Measurements from ENCODE around the gene MSANTD1. TPM values are rescaled to one million over a fixed set of nuclear protein-coding genes. Genes with fewer than 3 reads are reported as not detected.

The MSANTD1 gene
- total and polyA plus RNA-seq, 9 donors = 0.15 to 1.4 (median 0.87) TPM

GRCh38 chr4:3291411-3291968 is 42.5 kb downstream of the MSANTD1 start:
- peak overlapping the region; percentile 50 to 95 for H3K27ac ChIP-seq
- peaks cover 7% of the 10 kb centered on the region for H3K4me1 ChIP-seq (ENCODE audit: insufficient read depth)
- intact Hi-C loops (cut with DNase I) = no loop called here
- no peaks in the 10 kb centered on the region for H3K27me3 ChIP-seq
- peak in 1 of 5 donors; percentile 43 for DNase-seq
- H3K4me3 ChIP-seq = peak overlapping the region; percentile 99
- TF ChIP-seq EP300 (IDR thresholded peaks at IDR 0.05) (no peak), POLR2A (IDR thresholded peaks at IDR 0.05) (no peak)
- TF ChIP-seq, protein P1, sequence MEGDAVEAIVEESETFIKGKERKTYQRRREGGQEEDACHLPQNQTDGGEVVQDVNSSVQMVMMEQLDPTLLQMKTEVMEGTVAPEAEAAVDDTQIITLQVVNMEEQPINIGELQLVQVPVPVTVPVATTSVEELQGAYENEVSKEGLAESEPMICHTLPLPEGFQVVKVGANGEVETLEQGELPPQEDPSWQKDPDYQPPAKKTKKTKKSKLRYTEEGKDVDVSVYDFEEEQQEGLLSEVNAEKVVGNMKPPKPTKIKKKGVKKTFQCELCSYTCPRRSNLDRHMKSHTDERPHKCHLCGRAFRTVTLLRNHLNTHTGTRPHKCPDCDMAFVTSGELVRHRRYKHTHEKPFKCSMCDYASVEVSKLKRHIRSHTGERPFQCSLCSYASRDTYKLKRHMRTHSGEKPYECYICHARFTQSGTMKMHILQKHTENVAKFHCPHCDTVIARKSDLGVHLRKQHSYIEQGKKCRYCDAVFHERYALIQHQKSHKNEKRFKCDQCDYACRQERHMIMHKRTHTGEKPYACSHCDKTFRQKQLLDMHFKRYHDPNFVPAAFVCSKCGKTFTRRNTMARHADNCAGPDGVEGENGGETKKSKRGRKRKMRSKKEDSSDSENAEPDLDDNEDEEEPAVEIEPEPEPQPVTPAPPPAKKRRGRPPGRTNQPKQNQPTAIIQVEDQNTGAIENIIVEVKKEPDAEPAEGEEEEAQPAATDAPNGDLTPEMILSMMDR (IDR thresholded peaks at IDR 0.05) = no peak
- H3K9me3 ChIP-seq = no peaks in the 10 kb centered on the region
- H3K36me3 ChIP-seq = no peaks in the 10 kb centered on the region
- WGBS, 3 donors = 39 to 43% (median 39%) methylated on average over 24 of the region's 24 CpGs

DNA sequence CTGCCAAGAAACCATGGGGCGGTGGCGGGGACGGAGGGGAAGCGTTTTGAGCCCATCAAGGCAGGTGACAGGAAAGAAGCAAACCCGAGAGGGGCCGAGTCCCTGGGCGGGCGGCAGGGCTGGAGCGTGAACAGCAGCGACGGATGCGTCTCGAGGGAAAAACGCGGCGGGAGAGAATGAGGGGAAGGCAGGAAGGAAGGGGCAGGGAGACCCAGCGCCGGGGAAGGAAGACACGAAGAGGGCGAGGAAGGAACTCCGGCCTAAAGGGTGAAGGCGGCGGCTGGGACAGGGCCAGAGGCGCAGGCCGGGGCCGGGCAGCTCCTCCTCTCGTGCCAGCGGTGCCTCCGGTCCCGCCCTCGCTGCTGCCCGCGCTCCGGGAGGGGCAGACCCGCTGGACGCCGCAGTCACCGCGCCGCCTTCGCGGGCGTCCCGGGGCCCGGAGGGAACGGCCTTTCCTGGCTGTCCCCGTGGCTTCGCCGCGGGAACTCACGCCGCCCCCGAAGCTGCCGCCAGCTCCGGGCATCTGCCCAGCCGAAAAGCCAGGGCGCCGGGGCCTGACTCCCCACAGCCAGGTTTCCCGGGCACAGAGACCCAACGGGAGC is 43.1 kb downstream of the MSANTD1 start:
- peak overlapping the region; percentile 50 to 95 for H3K27ac ChIP-seq
- intact Hi-C loops (cut with DNase I) = loop anchor here in 1 of 4 donors (2.0 kb wide), 1 partner anchor 29 kb away; no protein-coding TSS in a partner anchor
- H3K36me3 ChIP-seq = no peaks in the 10 kb centered on the region
- WGBS, 3 donors = 1% methylated on average over 60 of the region's 60 CpGs
- peak; percentile 57 to 76 (median 71) for DNase-seq
- no peaks in the 10 kb centered on the region for H3K9me3 ChIP-seq
- TF ChIP-seq EP300 (IDR thresholded peaks at IDR 0.05) (no peak), POLR2A (IDR thresholded peaks at IDR 0.05) (no peak)
- TF ChIP-seq, protein P1 (IDR thresholded peaks at IDR 0.05) = no peak
- H3K27me3 ChIP-seq = no peaks in the 10 kb centered on the region
- H3K4me3 ChIP-seq = peak overlapping the region; percentile 99
- peaks cover 5% of the 10 kb centered on the region for H3K4me1 ChIP-seq (ENCODE audit: insufficient read depth)

- H3K4me3 ChIP-seq = peak within 1 kb of the TSS; percentile 99
- H3K27ac ChIP-seq = peak within 1 kb of the TSS; percentile 83 to 95
- peaks cover 5% of the 10 kb centered on the region for H3K4me1 ChIP-seq (ENCODE audit: insufficient read depth)
- WGBS, 3 donors = 1% methylated on average over 18 to 114 of the region's 121 CpGs
- intact Hi-C loops (cut with DNase I) = loop anchor here in 1 of 4 donors (2.0 kb wide), 1 partner anchor 28 kb away; no protein-coding TSS in a partner anchor
- TF ChIP-seq, protein P1 (IDR thresholded peaks at IDR 0.05) = no peak
- TF ChIP-seq POLR2A (IDR thresholded peaks at IDR 0.05) = peak; percentile 86
- no peaks in the 10 kb centered on the region for H3K36me3 ChIP-seq
- no peaks in the 10 kb centered on the region for H3K9me3 ChIP-seq
- H3K27me3 ChIP-seq = no peaks in the 10 kb centered on the region
- peak; percentile 96 to 97 (median 96) for DNase-seq
These were observed 43.8 kb downstream of the MSANTD1 start, which contains the start of gene RGS12 for GRCh38 chr4:3292571-3293400. TSS of gene RGS12 (plus strand) at chr4:3293021. CDS start at chr4:3316171, 23,150 bp downstream.

All from ovary (tissue), 9 donors.